Mucosa of descending colon (tissue), 3 donors: ENCODE data around the gene GRM7. TPM values are rescaled to one million over a fixed set of nuclear protein-coding genes. Genes with fewer than 3 reads are reported as not detected.

ENCODE experiments used
- ATAC-seq: fragments of 200-7000 bp; cut with Tn5 transposase; one replicate; pipeline ENCODE4 v1.9.1; 2020; ENCODE audit warnings: mild to moderate bottlenecking, moderate library complexity
- DNase-seq, 3 donors: peaks; one replicate each; pipeline ENCODE4 v3.0.0-alpha.2; 2020
- H3K36me3 ChIP-seq: fragments of 200-600 bp; one replicate; pipeline ENCODE4 v1.8.0; 2021; ENCODE audit warnings: low read depth, mild to moderate bottlenecking
- H3K4me1 ChIP-seq: fragments of 200-600 bp; one replicate; pipeline ENCODE4 v1.8.0; 2021; ENCODE audit warnings: low read depth, mild to moderate bottlenecking
- H3K4me3 ChIP-seq: fragments of 200-600 bp; one replicate; pipeline ENCODE4 v1.8.0; 2021; ENCODE audit warnings: mild to moderate bottlenecking
- H3K9me3 ChIP-seq: fragments of 200-600 bp; one replicate; pipeline ENCODE4 v1.8.0; 2021; ENCODE audit warnings: mild to moderate bottlenecking
- CTCF ChIP-seq: fragments of 200-600 bp; IDR thresholded peaks from one replicate; pipeline ENCODE4 v1.8.0; 2022; ENCODE audit warnings: antibody characterized with exemption, mild to moderate bottlenecking
- intact Hi-C, 2 donors: fragments of 100-400 bp; cut with DNase I in 1 of 2; cut with micrococcal nuclease in 1 of 2; formaldehyde crosslinking; loops; one replicate each; pipeline versions ENCODE4 v1.11.0 to v1.11.1; 2022; cut with DNase I, micrococcal nuclease
- long read RNA-seq, 2 donors: library from polyadenylated mRNA; unstranded; transcript quantifications; one replicate each; pipeline ENCODE4 v2.0.0, GENCODE V29; 2019 to 2021
- total RNA-seq, 3 donors: library from RNA; stranded (reverse); fragmentation: NEBNext Ultra II Directional in 2 of 3; extraction: Animal tissue kit (Norgen Biotek cat#: 25700) in 2 of 3; gene quantifications; one replicate each; pipeline versions ENCODE4 v1.2.1 to v1.2.4, GENCODE V29; 2021 to 2023
- donor health status: DM: no; HTN: no; CAD: no; lungs with moderate emphysema.
- donor health status: DM: no; HTN: no; CAD: no.
- donor health status: DM: no; HTN: yes; CAD: no.

GRM7 gene
- total RNA-seq, result under 1 TPM; 0.09 to 0.39 (median 0.14) TPM
- long read RNA-seq, donor 1, result 0 reads
- long read RNA-seq, donor 2, result 0 reads

- no peaks in the 10 kb centered on the region for H3K36me3 ChIP-seq
- intact Hi-C loops, result no loop called here
- no peak within 1 kb of the TSS for H3K4me3 ChIP-seq
- ATAC-seq (peak; percentile 46), DNase-seq (peak in 2 of 3 donors; percentile 10 to 32)
- no peaks in the 10 kb centered on the region for H3K4me1 ChIP-seq
- no peak for TF ChIP-seq CTCF
- H3K9me3 ChIP-seq, result no peaks in the 10 kb centered on the region
Observed at GRCh38 chr3:6860954-6861624, at the start of gene GRM7. Gene GRM7, plus strand, starts transcription at chr3:6861115.

GRCh38 chr3:6821411-6821810 is 39.5 kb upstream of the GRM7 start:
- intact Hi-C loops, result no loop called here
- no peaks in the 10 kb centered on the region for H3K36me3 ChIP-seq
- H3K4me3 ChIP-seq, result no peak overlapping the region
- no peak for DNase-seq
- ATAC-seq, result no peak
- no peaks in the 10 kb centered on the region for H3K9me3 ChIP-seq
- no peaks in the 10 kb centered on the region for H3K4me1 ChIP-seq
- TF ChIP-seq CTCF, result no peak

GRCh38 chr3:6825524-6825923 is 35.4 kb upstream of the GRM7 start:
- no peaks in the 10 kb centered on the region for H3K36me3 ChIP-seq
- DNase-seq (peak in 1 of 3 donors; percentile 2), ATAC-seq (no peak)
- intact Hi-C loops, result no loop called here
- no peak overlapping the region for H3K4me3 ChIP-seq
- H3K9me3 ChIP-seq, result no peaks in the 10 kb centered on the region
- TF ChIP-seq CTCF, result no peak
- no peaks in the 10 kb centered on the region for H3K4me1 ChIP-seq

DNA sequence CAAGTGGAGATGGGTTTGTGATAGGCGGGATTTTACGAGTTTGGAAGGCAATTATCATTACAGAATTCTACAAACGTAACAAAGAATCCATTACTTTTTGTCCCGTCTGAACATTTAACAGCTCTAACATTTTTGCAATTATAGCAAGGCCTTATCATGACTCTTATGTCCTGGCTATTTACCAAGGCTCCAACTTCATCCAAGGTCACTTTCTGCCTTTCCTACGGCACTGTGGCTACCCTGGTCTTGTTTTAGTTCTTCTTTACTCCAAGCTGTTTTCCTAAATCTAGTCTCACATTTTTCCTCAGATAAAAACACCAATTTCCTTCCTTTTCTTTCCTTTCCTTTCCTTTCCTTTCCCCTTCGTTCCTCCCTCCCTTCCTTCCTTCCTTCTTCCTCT is 33.5 kb upstream of the GRM7 start:
- Histone ChIP-seq H3K36me3 (no peaks in the 10 kb centered on the region), H3K4me3 (no peak overlapping the region), H3K4me1 (no peaks in the 10 kb centered on the region), H3K9me3 (no peaks in the 10 kb centered on the region)
- ATAC-seq (no peak), DNase-seq (no peak)
- TF ChIP-seq CTCF, result no peak
- intact Hi-C loops, result no loop called here

- Histone ChIP-seq H3K4me3 (no peak overlapping the region), H3K9me3 (no peaks in the 10 kb centered on the region), H3K4me1 (no peaks in the 10 kb centered on the region), H3K36me3 (no peaks in the 10 kb centered on the region)
- DNase-seq, result no peak
- no peak for ATAC-seq
- TF ChIP-seq CTCF, result no peak
- intact Hi-C loops, result no loop called here
Observed at GRCh38 chr3:6844723-6845122, 16.2 kb upstream of the GRM7 start.

DNA sequence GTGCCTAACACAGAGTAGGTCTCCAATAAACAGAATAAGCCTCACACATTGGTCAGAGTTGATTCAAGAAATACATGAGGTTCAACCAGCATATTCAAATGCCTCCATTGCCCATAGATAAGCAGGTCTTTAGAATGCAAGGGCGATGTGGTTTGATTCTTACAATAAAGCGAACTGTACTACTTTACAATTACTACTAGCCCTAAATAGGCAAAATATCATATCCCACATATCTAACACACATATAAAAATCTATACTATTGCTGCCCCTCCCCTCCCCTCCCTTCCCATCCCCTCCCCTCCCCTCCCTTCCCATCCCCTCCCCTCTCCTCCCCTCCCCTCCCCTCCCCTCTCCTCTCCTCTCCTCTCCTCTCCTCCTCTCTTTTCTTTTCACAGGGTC is 6.7 kb upstream of the GRM7 start:
- ATAC-seq, result no peak
- TF ChIP-seq CTCF, result no peak
- intact Hi-C loops, result no loop called here
- no peak for DNase-seq
- Histone ChIP-seq H3K9me3 (no peaks in the 10 kb centered on the region), H3K36me3 (no peaks in the 10 kb centered on the region), H3K4me3 (no peak overlapping the region), H3K4me1 (no peaks in the 10 kb centered on the region)
